C4-2B (cell line): ENCODE measurements around the gene DDTL.
"Not testable (repeated sequence)": the region's sequence is repeated elsewhere in the genome, so short reads cannot be mapped to it uniquely, and the experiment has no call there.

Experiments used
- ZFX ChIP-seq: fragments of 450-650 bp; IDR thresholded peaks from 2 replicates; pipeline ENCODE4 v1.6.1; 2017
- TF ChIP-seq, protein P1 (sequence below): fragments of 450-650 bp; conservative IDR thresholded peaks from 2 replicates; pipeline ENCODE4 v1.5.1; 2017; ENCODE audit warnings: mild to moderate bottlenecking

- TF ChIP-seq, protein P1, sequence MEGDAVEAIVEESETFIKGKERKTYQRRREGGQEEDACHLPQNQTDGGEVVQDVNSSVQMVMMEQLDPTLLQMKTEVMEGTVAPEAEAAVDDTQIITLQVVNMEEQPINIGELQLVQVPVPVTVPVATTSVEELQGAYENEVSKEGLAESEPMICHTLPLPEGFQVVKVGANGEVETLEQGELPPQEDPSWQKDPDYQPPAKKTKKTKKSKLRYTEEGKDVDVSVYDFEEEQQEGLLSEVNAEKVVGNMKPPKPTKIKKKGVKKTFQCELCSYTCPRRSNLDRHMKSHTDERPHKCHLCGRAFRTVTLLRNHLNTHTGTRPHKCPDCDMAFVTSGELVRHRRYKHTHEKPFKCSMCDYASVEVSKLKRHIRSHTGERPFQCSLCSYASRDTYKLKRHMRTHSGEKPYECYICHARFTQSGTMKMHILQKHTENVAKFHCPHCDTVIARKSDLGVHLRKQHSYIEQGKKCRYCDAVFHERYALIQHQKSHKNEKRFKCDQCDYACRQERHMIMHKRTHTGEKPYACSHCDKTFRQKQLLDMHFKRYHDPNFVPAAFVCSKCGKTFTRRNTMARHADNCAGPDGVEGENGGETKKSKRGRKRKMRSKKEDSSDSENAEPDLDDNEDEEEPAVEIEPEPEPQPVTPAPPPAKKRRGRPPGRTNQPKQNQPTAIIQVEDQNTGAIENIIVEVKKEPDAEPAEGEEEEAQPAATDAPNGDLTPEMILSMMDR, result not testable (repeated sequence)
- TF ChIP-seq ZFX, result not testable (repeated sequence)
Measured at GRCh38 chr22:23993080-23993479, 26.4 kb downstream of the DDTL start.
